Heart left ventricle (tissue), 13 donors: ENCODE results near the gene EHBP1L1.

Source experiments
- CTCF ChIP-seq, 12 donors: fragments of 200-600 bp; sonication (generic) in 4 of 12; IDR thresholded peaks; one replicate each; pipeline versions ENCODE4 v1.5.0 to v1.8.0; 2018 to 2022; ENCODE audit warnings: antibody characterized with exemption in 12 of 12, mild to moderate bottlenecking in 5 of 12
- POLR2A ChIP-seq, 2 donors: fragments of 450-650 bp; IDR thresholded peaks; one replicate each; pipeline ENCODE4 v1.6.1; 2017; ENCODE audit warnings: antibody characterized with exemption in 2 of 2, mild to moderate bottlenecking in 2 of 2, moderate library complexity in 2 of 2
- donor health status: ischemic (EF 13 %, LVEDD 7.1; RV severe dilation, severe dysfunction).
- donor health status: DM: no; HTN: yes; CAD: no.
- donor health status: DM: no; HTN: no; CAD: no.
- donor health status: ischemic (EF 25% LVEDD 6.9; RV normal size, moderate dysfunction).
- donor health status: ischemic (EF 25% LVEDD 5.7; RV mildly dilated, moderate dysfunction).
- donor health status: ischemic (EF 35%, LVEDD 5.7; RV mildly dilated, moderate dysfunction).
- donor health status: nonischemic (EF 11% LVEDD 7.7; RV severe dilation, severe dysfunction).
- donor health status: DM: yes; HTN: yes; CAD: no.
- donor health status: PGD.
- donor health status: ischemic (EF 29% LVEDD 5.4; RV normal size, mild dysfunction).
- donor health status: nonischemic (EF 23%, LVEDD 6.1; RV moderate dilation, normal function).

GRCh38 chr11:65586247-65586630, 10.4 kb downstream of the EHBP1L1 start:
- TF ChIP-seq CTCF (IDR thresholded peaks at IDR 0.05) (no peak), POLR2A (IDR thresholded peaks at IDR 0.05) (no peak)
